HG03066 (cell line): ENCODE data around the gene MOB2.
"Not testable (repeated sequence)": the region's sequence is repeated elsewhere in the genome, so short reads cannot be mapped to it uniquely, and the experiment has no call there.

Source experiments
- ATAC-seq: cut with Tn5 transposase; IDR thresholded peaks from one replicate; pipeline ENCODE4 v1.9.1; 2021; ENCODE audit warnings: low read depth; ENCODE audit not compliant: unreplicated experiment

MOB2 gene

DNA sequence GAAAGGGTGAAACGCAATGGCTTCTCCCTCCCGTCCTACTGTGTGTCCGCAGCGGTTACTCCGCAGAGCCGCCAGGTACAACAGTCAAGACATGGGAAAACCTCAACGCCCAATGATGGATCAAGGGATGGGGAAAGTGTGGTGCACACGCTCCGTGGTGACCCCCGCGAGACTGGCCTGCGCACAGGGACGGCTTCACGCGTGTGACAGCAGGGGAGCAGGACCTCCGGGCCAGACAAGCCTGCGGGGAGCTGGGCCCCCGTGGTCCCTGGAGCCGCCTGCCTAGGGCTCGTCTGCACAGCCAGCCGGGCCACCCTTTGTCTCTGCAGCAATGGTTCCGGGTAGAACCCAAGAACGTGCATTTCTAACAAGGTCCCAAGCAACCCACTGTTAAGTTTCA, 31.7 kb upstream of the MOB2 start:
- ATAC-seq = no peak

DNA sequence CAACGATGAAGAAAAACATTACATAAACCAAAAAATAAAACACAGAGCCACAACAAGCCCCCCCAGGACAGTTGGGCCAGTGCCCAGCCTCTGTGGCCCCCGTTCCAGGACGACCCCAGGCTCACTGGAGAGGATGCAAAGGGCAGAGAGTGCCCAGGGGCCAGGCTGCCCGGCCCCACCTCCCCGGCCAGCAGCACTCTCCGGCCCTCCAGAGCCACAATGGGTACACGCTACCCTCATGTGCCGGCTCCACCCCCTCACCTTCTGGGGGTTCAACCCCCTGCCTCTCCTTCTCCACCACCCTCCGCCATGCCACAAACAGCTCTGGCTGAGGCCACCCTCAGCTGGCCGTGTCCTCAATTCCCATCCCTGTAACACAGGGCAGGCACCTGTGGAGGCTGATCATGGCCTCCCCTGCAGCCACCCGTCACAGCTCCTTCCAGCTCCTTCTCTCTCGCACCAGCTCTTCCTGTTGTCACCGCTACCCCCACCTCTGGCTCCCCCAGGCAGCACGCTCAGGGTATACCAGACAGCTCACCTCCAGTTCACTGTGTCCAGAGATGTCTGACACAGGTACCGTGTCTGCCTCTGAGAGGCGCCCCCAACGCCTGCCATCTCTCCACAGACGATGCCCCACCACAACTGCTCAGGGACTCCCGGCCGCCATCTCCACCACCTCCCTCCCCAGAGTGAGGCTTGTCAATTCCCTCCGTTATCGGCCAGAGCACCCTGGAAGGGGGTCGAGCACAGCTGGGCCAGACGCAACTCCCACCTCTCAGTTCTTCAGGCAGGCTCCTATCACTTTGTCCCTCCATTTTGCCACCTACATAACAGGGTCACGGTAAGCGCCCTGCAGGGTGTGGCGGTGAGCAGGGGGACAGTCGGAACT, 30.8 kb upstream of the MOB2 start:
- no peak for ATAC-seq

DNA sequence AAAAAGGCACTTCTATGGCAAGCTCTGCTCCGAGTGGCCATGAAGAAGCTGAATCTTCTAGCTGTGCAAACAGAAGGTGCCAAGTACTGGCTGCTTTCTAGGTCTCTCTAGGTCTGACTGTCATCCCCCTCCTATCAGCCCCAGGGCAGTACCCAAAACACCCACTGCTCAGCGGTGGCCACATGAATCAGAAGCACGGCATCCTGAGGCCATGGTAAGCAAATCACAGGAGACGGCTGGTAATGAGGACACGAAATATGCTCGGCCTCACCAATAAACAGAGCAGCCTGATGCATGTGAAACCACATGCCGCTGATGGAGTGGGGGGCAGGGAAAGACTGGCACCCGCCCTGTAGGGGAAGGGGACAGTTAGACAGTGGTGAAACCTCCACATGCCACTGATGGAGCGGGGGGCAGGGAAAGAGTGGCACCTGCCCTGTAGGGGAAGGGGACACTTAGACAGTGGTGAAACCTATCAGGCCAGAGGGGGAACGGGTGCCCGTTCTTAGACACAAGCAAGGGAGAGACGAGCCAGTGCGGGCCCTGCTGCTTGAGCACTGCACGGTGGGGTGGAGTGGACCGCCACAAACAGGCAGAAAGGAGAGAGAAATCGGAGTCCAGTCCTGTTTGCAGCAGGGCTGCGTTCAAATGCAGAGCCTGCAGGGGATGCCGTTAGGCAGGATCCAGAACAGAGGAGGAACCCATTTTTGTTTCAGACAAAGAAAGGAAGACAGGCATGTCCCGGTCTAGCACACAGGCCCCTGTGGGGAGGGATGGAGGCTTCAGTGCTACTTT, 29.9 kb upstream of the MOB2 start:
- ATAC-seq = no peak

DNA sequence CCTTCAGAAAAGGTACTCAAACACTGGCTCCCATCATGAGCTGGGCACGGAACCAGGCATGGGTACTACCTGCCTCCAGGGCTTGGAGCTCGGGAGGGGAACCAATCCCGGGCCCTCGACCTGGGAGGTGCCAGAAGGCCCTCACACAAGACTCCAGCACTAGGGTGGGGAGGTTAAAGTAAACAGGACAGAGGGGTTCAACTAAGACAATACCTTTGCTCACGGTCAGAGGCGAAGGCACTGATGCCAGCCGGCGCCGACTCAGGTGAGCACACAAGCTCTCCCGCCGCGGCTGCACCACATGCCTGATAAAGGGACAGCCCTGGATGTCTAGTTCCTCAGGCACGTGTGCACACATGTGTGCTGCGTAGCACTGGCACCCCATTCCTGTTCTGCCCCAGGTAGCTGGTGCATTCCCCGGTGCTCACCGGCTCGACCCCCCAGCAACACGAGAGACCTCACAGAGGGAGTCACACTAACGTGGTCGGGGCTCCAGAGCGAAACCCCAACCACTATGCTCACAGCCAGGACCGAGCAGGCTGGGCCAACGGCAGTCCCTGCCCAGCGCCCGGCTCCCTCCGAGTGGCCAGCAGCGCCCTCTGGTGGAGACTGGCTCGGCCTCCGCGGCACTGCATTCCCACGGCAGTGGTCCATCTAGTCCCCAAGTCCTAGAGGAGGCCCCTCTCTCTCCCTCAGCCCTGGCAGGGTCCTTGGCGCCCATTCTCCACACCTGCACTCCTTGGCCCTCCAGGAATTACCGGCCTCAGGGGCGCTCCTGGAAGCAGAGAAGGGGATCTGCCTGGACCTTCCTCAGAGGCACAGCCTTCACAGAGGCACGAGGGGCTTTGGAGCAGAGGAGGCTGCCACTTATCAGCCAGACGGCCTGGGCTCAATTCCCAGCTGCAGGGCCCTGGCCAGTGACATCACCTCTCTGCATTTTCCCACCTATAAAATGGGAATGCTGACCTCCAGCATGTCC, 28.8 kb upstream of the MOB2 start:
- ATAC-seq = no peak

DNA sequence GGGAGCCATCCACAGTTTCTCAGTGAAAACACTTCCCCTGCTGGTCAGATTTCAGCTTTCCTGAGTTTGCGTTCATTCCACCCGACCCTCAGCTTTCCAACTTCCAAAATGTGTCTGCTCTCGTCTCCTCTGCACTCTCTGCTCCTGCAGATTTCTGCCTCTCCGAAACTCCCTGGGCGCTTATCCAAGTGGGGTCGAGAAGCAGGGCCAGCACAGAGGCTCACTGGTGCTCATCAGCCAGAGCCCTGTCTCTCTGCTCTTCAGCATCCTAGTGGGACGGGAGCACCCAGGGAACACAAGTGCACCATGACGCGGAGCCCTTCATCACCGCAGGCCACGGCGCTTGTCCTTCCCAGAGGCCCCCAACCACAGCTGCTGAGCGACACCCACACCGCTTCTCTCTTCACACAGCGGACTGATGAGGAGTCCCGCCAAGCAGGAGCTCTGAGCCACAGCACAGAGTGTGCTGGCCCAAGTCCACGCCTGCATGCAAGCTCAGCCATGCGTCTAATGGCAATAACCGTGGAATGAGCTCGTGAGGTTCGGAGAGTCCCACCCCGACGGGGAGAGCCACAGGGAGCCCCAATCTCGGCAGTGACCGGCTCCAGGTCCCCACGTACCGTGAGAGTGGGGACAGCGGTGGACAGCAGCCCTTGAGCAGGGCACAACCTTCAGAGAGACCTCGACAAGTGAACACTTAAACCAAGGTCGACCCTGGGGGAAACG, 27.9 kb upstream of the MOB2 start:
- ATAC-seq = no peak

DNA sequence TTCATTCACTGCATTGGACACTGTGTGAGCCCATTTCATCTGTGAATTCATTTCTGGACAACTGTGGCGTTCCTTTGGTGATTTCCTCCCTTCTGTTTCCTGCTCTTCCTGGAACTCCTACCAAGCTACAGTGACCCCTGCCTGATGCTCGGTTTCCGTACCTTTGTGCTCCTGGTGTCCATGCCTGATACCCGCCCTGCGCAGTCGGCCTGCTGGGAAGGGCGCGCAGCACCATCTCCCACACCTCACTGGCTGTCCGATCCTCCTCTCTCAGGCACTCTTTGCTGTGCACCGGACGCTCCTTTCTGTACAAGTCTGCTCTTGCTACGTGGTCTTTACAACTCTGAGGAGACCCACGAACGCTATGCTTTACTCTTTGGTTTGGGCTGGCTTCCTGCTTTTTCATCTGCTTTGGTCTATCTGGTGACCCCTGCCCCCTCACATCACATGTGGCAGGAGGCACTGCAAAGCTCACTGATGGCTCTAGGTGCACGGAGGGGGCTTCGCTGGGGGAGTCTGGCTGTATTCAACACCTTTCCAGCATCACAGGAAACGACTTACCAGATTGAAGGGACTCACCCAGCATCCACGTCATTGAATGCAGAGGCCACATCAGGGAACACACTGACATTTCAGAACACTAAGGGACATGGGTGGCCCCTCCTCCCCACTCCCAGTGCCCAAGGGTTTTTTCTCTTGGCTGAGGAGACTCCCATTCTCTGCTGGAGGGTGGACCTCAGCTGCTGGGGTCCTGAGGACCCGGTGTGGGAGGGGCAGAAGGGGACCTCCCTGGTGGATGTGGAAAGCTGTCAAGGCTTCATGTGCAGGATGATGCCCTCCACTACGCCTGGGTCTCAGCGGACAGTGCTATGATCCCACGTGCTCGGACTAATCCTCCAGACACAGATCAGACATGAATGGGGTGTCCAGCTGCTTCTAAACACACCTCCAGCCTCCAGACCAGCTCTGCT, 27.0 kb upstream of the MOB2 start:
- no peak for ATAC-seq

DNA sequence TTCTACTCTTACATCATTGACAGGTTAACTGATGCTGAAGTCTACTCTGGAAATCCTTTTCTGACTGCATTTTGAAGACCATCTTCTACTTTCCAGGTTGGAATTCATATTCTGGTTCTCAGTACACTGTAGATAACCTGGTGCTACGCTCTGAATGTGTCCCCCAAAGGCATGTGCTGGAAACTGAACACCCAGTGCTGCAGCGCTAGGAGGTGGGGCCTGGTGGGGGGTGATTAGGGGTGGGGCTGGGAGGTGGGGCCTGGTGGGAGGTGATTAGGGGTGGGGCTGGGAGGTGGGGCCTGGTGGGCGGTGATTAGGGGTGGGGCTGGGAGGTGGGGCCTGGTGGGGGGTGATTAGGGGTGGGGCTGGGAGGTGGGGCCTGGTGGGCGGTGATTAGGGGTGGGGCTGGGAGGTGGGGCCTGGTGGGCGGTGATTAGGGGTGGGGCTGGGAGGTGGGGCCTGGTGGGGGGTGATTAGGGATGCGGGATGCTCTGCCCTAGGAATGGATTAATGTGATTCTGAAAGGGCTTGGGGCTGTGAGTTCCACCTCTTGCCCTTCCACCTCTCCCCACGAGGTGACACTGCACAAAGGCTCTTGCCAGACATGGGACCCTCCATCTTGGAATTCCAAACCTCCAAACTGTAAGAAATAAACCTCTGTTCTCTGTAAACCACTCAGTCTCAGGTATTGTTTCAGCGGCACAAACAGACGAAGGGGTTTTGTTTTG, 26.1 kb upstream of the MOB2 start:
- ATAC-seq = not testable (repeated sequence)

DNA sequence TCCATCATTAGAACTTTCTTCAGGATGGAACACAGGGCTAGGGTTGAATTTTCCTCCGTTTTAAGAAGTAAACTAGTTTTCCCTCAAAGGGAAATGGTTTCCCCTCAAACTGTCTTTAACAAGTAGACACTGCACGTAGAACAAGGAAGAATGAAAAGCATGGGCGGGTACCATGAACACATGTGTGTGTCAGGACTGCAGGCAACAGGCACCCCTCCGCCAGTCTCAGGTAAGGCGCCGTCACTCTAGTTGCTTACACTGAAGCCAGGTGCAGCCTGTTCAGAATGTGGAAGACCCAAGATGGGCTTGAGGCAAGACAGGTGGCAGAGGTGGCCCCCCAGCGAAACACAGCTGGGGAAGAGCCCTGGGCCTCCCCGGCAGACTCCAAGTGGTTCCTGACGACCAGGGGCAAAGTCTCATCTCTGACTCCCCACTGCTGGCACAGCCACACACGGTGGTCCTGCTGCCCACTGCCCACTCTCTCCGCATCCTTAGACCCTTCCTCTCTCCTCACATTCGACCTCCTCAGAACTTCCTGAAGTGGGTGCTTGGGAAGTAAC, 25.4 kb upstream of the MOB2 start:
- ATAC-seq = no peak

DNA sequence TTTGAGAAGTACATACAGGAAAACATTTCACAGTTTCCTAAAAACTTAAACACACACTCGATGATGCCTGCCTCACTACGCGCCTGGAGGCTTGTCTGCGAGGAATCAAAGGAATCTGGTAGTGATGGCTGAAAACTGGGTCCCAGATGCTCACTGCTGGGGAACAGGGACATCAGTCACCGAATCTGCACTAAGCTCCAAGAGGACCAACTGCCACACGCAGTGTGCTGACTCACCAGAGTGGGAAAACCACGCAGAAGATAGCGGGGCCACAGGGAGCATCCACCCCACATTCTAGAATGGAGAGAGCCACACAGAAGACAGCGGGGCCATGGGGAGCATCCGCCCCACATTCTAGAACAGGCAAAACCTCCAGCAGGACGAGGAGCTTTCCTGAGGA, 24.3 kb upstream of the MOB2 start:
- ATAC-seq = no peak

DNA sequence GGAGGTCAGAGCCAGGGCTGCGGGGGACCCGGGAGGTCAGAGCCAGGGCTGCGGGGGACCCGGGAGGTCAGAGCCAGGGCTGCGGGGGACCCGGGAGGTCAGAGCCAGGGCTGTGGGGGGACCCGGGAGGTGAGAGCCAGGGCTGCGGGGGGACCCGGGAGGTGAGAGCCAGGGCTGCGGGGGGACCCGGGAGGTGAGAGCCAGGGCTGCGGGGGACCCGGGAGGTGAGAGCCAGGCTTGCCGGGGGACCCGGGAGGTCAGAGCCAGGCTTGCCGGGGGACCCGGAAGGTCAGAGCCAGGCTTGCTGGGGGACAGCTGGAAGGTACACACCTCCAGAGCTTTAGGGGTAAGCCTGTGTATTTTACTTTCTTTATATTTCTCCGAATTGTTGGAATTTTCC, 23.8 kb upstream of the MOB2 start:
- not testable (repeated sequence) for ATAC-seq

DNA sequence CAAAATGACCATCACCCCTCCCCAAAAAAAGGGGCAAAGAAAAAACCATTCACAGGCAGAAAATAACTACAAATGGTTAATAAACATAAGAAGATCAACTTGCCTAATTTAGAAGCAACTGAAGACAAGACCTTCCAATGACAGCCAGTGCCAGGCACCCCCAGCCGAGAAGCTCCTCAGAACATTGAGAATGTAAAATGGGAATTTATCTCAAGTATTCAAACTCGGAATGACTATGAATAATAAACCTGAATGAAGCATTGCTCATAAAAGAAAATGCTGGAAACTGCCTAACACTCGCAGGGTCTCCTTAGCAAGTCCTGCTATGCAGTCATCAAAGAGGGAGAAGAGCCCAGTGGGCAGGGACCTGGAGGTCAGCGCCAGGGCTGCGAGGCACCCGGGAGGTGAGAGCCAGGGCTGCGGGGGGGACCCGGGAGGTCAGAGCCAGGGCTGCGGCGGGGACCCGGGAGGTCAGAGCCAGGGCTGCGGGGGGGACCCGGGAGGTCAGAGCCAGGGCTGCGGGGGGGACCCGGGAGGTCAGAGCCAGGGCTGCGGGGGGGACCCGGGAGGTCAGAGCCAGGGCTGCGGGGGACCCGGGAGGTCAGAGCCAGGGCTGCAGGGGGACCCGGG, 23.2 kb upstream of the MOB2 start:
- no peak for ATAC-seq

DNA sequence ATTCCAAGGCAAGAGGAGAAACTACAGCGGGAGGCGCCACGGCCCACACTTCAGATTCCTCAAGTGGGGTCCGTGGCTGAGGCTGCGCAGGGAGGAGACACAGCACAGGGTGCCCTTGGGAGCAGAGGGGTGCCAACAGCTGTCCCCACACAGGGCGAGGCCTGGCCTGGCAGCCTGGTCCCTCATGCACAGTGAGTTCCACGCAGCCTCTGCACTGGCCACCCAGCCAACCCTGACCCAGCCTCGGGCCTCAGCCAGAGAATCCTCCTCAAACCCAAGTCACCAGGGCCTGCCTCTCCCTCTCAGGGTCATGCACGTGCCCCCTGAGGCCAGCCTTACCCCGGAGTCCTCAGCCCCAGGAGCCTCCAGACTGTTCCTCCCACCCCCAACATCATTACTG, 22.4 kb upstream of the MOB2 start:
- ATAC-seq = no peak

DNA sequence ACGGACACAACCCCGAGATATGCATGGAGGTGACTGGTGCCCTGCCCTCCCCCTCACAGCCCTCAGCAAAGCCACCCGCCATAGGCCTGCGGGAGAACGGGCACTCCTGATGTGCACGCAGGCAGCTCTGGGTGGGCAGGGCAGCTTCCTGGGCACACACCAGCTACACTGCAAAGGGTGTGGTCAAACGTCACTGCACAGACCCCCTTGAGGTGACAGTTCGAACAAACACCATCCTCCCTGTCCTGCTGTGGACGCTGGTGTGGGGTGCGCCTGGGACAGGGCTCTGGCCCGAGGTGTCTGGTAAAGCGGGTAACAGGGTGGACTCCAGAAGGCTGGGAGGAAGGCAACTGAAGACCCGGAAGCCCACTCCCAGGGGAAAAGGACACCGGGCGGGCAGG, 21.9 kb upstream of the MOB2 start:
- ATAC-seq = no peak

DNA sequence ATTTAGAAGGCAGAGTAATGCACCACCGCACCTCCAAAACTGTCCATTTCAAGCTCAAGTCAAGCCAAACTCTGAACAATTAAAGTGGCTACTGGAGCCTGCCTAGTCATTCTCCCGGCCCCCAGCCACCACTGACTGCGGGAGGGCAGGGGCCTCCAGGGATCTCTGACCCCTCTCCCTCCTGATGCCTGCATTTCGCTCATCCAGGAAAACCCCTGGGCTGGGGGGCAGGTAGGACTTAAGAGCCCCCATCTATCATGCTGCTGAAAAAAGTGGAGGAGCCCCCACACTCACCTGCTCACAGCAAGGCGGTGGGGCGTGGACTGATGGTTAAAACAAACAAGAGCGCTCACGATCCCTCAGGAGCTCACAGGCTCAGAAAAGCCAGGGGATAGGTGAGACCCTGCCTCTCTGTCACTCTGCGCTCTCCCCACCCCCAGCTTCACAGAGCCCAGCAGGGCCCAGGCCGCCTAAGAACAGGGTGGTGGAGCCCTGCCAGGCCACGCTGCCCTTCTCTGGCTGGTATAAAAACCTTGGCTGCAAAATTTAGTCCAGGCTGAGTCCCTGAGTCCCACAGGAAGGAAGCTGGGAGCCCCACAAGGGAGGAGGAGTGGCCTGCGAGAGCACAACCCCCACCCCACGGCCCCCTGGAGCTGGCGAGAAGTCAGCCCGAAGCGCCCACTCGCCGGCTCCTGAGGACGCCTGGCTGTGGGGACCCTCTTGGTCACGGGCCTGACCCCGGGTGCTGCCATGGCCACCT, 21.0 kb upstream of the MOB2 start:
- ATAC-seq = no peak

DNA sequence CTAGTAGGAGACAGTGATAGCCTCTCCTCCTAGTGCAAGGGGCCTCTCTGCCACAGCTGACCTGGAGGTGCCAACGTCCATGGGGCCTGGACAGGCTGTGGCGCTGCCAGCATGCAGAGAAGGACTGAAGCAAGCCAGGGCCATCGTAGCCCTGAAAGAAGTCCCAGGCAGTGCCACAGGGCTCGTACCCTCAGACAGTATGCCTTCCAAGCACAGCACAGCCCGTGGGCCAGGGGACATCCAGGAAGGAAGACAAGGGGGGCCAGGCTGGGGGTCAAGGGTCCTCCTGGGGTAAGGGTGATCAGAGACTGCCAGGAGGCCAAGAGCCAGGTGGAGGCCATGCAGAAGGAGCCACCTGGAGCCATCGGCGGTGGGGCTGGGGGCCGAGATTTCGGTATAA, 20.4 kb upstream of the MOB2 start:
- ATAC-seq = no peak

DNA sequence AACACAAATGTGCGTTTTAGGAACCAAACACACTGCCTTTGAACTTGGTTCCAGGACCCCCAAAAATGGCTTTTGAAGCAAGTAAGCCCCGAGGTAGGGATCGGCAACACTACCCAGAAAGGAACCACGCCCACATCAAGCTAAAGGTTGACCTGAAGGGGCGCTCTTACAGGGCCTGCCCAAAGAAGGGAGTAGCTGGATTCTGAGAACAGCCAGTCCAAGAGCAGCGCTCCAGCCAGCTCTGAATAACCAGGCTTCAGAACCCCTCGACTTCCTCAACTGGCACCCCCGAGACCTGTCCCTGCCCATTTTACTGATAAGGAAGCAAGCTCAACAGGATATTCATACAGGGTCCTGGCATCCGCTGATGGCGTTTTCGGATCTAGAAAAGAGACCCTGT, 18.9 kb upstream of the MOB2 start:
- no peak for ATAC-seq
